ENCODE measurements around the gene FAR1.

Gene FAR1

GRCh38 chr11:13728076-13728475 lies 59.6 kb downstream of the FAR1 start:
- no peak for TF ChIP-seq EP300 (IDR thresholded peaks at IDR 0.05; ENCODE audit: borderline replicate concordance)
- TF ChIP-seq CREB1 (IDR thresholded peaks at IDR 0.05; ENCODE audit: low read depth): no peak
- no peak for TF ChIP-seq FOXM1 (IDR thresholded peaks at IDR 0.05; ENCODE audit: borderline replicate concordance, low read depth)
- no peak for TF ChIP-seq TEAD4 (IDR thresholded peaks at IDR 0.05)
- no peak for TF ChIP-seq MAX (IDR thresholded peaks at IDR 0.05)
- no peak for TF ChIP-seq ZBTB7A (IDR thresholded peaks at IDR 0.05; ENCODE audit: low read depth)
- no peak for TF ChIP-seq NFIC (IDR thresholded peaks at IDR 0.05)
- TF ChIP-seq TCF12 (IDR thresholded peaks at IDR 0.05; ENCODE audit: low read depth): no peak
- TF ChIP-seq USF1 (IDR thresholded peaks at IDR 0.05): no peak
- no peak for TF ChIP-seq YY1 (IDR thresholded peaks at IDR 0.05; ENCODE audit: low read depth)
- TF ChIP-seq EGR1 (IDR thresholded peaks at IDR 0.05): no peak
- no peak for TF ChIP-seq RAD21 (IDR thresholded peaks at IDR 0.05; ENCODE audit: low read depth)
- no peak for TF ChIP-seq TAF1 (IDR thresholded peaks at IDR 0.05; ENCODE audit: low read depth)
- no peak for TF ChIP-seq CEBPB (IDR thresholded peaks at IDR 0.05)
- no peak for TF ChIP-seq REST (IDR thresholded peaks at IDR 0.05; ENCODE audit: low read depth)

GRCh38 chr11:13734530-13734929 lies 66.1 kb downstream of the FAR1 start:
- no peak for TF ChIP-seq TEAD4 (IDR thresholded peaks at IDR 0.05)
- TF ChIP-seq EGR1 (IDR thresholded peaks at IDR 0.05): no peak

GRCh38 chr11:13745165-13745564 lies 76.7 kb downstream of the FAR1 start:
- TF ChIP-seq EP300 (IDR thresholded peaks at IDR 0.05; ENCODE audit: borderline replicate concordance): no peak
- TF ChIP-seq YY1 (IDR thresholded peaks at IDR 0.05; ENCODE audit: low read depth): no peak
- no peak for TF ChIP-seq CREB1 (IDR thresholded peaks at IDR 0.05; ENCODE audit: low read depth)
- TF ChIP-seq REST (IDR thresholded peaks at IDR 0.05; ENCODE audit: low read depth): no peak
- no peak for TF ChIP-seq USF1 (IDR thresholded peaks at IDR 0.05)
- TF ChIP-seq TAF1 (IDR thresholded peaks at IDR 0.05; ENCODE audit: low read depth): no peak
- no peak for TF ChIP-seq FOXM1 (IDR thresholded peaks at IDR 0.05; ENCODE audit: borderline replicate concordance, low read depth)
- TF ChIP-seq CEBPB (IDR thresholded peaks at IDR 0.05): no peak
- no peak for TF ChIP-seq NFIC (IDR thresholded peaks at IDR 0.05)
- TF ChIP-seq ZBTB7A (IDR thresholded peaks at IDR 0.05; ENCODE audit: low read depth): no peak
- no peak for TF ChIP-seq TEAD4 (IDR thresholded peaks at IDR 0.05)
- no peak for TF ChIP-seq MAX (IDR thresholded peaks at IDR 0.05)
- no peak for TF ChIP-seq RAD21 (IDR thresholded peaks at IDR 0.05; ENCODE audit: low read depth)
- no peak for TF ChIP-seq EGR1 (IDR thresholded peaks at IDR 0.05)
- no peak for TF ChIP-seq TCF12 (IDR thresholded peaks at IDR 0.05; ENCODE audit: low read depth)

- TF ChIP-seq FOXM1 (IDR thresholded peaks at IDR 0.05; ENCODE audit: borderline replicate concordance, low read depth): no peak
- TF ChIP-seq MAX (IDR thresholded peaks at IDR 0.05): no peak
- peak; percentile 17; the same call in 1 of the 2 replicates for TF ChIP-seq REST (IDR thresholded peaks at IDR 0.05; ENCODE audit: low read depth)
- TF ChIP-seq USF1 (IDR thresholded peaks at IDR 0.05): no peak
- no peak for TF ChIP-seq YY1 (IDR thresholded peaks at IDR 0.05; ENCODE audit: low read depth)
Measured at GRCh38 chr11:13759050-13759449, 90.6 kb downstream of the FAR1 start.
